Activated CD8-positive, alpha-beta memory T cell treated with anti-CD3 and anti-CD28 coated beads, Interleukin-2, amount 50 U/mL, for 1 hour (primary cell): ENCODE results near the gene CACNA1C.

Experiments used
- DNase-seq: peaks from one replicate; pipeline ENCODE4 v3.0.0-alpha.2; 2020; ENCODE audit errors: extremely low read depth

CACNA1C gene

DNA sequence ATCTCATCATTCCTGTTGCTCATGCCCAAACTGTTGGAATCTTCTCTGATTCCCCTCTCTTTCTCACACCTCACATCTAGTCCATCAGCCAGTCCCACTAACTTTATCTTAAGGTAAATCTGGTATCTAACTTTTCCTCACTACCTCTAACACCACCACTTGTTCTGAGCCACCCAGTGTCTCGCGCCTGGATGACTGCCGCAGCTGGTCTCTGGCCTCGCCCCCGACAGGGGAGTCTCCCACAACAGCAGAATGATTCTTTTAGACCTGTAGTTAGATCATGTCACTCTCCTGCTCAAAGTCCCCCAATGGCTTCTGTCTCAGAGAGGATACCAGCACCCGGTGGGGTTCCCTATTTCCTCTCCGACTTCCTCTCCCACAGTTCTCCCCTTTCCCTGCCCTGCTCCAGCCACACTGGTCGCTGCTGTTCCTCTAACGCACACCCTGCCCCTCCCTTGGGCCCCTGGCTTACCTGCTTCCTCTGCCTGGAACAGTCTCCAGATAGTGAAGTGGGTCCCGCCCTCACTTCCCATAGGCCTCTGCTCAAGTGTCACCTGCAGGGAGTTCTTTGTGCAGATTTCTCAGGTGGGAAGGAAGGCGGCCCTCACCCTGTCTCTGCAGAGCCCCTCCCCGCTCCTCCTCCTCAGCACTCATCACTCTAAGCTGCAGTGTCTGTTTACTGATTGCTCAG is 403.5 kb downstream of the CACNA1C start:
- DNase-seq = no peak

DNA sequence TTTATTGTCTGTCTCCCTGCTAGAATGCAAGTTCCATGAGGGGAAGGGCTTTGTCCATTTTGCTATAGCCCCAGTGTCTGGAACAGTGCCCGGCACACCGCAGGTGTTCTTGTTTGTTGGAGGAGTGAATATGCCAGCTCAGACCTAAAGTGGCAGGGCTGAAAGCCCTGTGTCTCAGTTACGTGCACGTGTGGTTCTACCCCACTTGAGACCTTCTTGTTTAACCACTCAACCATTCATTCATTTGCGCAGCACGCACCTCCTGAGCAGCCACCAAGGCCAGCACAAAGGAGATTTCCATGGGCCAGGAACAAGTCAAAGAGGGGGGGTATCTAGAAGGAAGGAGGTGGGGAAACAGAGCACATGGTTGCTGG is 404.0 kb downstream of the CACNA1C start:
- DNase-seq = no peak

DNA sequence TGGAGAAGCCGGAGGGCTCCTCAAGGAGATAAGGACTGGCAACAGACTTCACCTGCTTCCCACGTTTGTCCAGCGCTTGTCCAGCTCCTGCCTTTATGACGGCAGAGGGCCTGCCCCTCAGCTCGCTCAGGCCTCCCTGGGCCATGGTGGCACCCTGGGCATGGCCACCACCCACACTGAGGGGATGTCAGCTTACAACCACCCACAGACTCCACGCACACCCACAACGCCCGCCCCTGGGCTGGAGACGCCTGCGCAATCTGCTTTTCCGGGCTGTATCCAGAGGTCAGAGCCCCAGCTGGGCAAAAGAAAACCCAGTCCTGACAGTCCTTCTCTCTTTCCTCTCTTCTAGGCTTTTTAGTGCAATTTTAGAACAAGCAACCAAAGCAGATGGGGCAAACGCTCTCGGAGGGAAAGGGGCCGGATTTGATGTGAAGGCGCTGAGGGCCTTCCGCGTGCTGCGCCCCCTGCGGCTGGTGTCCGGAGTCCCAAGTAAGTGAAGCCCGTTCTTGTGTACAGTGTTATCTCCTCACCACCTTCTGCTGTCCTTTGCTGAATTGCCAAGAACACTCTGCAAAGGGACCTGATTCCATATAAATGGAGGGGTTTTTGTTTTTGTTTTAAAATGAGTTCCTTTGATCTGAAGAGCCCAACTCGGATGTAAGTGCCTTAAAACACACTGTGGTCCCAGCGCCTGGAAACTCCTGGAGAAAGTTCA is 404.6 kb downstream of the CACNA1C start:
- no peak for DNase-seq

DNA sequence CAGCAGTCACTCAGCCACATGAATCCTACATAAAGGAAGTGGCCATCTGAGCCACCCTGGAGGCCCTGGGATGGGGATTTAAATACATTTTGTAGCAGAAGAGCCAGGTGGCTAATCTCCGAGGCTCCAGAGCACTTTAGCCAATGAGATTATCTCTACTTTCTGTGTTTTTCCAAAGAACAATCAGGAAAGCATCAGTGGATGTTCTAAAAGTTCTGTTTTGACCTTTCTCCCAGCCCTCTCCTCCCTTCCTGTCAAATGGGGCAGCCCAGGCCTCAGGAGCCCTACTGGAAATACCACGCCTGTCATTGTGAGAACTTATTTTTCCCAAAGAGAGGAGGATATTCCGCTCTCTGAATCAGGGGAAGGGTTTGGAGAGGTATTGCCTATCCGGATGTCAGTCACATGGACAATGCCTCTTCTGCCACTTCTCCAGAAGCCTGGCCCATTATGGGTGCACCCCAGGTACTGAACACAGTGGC is 405.2 kb downstream of the CACNA1C start:
- DNase-seq = no peak

DNA sequence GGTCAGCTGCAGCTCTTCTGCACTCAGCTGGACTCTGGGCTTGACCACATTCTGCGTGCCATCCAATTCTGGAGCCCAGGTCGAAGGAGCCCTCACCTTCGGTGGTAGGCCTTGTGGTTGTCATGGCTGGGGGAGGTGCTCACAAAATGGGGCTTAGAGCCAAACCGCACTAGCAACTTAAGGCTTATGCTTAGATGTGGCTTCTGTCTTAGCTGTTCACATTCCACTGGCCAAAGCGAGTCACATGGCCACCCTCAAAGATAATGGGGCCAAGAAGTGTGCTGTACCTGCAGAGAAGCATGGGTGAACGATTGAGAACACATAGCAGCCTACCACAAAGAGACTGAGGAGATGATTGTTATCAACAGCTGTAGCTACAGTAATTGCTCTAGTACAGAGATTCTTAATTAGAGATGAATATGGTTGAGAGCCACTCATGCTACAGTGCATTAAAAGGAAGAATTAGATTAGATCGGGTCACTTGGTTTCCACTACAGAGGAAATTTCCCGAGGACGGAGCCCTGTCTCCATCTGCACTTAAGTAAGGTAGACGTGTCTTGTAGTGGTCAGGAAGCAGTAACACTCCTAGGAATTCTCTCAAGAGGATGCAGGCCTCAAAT is 407.4 kb downstream of the CACNA1C start:
- no peak for DNase-seq

DNA sequence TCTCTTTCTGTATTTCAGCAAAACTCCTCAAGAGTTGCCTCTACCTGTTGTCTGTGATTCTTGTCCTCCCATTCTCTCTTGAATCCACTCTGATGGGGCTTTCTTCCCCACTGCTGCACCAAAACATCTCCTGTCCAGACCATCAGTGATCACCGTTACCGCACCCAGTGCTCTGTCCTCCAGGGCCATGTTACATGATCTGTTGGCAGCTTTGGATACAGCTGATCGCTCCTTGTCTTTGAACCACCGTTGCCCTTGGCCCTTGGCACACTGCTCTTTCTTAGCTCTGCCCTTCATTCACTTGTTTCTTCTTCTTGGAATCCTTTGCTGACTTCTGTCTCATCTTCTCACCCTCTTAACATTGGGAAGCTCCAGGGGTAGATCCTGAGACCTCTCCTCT is 408.3 kb downstream of the CACNA1C start:
- no peak for DNase-seq

DNA sequence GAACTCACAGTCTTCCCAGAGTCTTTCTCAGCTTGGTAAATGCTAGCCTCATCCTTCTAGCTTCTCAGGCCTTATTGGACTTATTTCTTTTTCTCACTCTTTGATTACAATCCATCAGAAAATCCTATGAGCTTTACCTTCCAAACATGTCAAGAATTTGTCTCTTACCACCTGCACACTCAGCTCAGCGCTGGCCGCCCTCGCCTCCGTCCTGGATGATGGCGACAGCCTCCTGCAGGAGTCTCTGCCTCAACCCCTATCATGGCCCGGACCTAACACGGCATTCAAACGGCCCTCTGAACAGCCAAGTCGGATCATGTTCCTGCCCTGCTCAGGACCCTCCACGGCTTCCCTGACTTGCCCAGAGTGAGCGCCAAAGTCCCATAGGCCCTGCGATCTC is 408.9 kb downstream of the CACNA1C start:
- no peak for DNase-seq

DNA sequence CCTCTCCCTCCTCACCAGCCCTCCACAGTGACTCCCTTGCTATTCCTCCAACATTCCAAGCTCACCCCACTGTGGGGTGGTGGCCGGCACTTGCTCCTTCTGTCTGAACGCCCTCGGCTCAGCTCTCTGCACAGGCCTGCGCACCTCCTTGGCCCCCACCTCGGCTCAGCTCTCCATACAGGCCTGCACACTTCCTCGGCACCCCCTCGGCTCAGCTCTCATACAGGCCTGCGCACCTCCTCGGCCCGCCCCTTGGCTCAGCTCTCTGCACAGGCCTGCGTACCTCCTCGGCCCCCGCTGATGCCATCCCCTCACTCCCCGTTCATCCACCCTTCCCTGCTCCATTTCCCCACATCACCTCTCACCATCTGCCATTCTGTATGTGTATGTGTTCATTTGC is 409.3 kb downstream of the CACNA1C start:
- DNase-seq = no peak

DNA sequence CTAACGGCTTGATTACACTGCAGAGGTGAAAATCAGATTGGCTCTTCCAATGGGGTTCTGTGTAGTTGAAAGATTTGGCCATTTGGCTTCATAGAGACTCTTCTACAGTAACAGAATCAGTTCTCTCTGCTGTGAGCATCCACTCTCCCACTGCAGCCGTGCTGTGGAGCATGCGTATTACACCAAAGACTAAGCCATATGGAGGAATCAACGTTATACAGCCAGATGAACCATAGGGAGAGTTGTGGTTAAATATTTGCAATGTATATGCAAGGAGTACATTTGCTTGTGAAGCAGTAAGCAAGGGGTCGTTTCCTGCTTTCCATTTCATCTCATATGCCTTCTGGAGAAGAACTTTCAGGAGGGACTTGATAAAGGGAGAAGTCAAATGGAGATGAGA is 410.9 kb downstream of the CACNA1C start:
- no peak for DNase-seq

DNA sequence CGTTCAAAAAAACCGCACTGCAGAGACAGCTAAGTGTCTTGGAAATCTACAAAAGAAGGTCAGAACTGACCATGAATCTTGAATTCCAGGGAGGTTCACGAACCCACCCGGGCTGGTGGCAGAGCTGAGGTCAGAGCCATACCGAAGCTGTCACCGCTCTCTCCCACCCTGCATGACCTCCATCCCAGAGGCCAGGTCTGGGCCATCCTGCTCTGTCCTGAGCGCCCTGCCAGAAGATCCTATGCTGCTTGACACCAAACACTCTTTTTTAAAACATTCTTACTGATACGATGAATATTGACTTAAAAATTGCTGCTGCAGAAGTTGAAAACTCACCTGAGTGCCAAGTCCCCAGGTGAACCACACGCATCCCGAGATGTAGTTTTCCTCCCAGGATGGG is 412.9 kb downstream of the CACNA1C start:
- no peak for DNase-seq

DNA sequence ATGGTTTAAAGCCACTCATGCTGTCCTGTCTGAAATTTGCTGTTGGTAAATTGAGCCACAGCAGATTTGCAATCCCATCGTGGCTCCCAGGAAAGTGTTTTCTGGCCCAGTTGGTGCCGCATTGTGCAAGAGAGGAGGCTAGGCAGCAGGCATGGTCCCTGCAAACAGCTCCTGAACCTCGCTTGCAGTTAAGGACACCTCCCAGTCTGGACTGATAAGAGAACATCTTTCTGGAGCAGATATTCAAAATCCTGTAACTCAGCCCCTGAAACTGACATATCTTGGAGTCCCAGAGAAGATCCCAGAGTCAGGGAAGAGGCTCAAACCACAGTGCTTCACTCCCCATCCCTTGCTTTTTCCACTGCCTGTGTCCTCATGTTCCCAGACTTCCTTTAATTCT is 413.4 kb downstream of the CACNA1C start:
- DNase-seq = no peak

DNA sequence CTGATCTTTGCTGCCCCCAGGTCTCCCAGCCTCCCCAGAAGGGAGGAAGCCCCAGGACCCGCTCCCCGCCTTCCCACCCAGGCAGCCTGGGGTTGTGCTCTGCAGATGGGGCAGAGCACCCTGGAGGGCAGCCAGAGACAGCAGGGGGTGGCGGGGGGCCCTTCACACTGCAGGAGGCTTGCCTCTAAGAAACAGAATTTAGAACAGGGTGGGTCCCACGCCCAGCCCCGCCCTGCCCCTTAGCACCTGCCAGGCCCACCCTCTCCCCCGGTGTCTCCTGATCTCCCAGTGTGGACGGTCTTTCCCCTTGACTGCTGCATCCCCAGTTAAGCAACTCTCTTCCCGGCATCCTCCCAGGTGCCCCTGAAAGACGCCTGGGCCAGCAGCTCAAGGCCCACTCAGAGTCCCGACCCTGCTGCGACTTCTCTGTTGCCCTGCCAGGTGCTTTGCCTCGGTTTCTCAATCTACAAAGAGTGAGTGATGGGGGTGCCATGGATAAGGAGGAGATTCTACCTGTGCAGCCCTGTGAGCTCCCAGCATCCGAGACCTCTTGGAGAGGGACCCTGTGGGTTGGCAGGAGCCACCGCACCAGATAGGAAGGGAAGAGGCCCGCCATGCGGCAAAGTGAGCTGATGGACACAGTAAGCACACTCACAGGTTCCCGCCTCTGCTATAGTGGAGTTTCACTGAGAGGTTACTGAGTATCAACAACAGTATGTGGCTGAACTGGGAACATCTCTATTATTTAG is 414.8 kb downstream of the CACNA1C start:
- no peak for DNase-seq

DNA sequence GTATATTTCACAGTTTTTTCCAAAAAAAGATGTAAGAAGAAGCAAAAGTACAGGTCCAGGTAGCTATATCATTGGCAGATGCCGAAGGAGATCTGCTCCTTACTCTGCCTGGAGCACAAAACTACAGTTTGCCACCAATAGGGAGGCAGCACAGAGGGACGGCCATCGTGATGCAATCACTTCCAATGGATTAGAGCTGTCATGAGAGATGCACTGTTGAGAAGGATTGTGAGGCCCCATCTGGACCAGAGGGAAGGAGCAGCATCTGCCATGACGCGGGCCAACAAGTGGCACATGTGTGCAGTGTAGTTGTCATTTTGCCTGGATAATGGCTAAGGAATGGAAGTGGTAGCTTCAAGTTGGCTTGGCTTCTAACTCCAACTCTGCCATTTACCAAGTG is 423.2 kb downstream of the CACNA1C start:
- no peak for DNase-seq

DNA sequence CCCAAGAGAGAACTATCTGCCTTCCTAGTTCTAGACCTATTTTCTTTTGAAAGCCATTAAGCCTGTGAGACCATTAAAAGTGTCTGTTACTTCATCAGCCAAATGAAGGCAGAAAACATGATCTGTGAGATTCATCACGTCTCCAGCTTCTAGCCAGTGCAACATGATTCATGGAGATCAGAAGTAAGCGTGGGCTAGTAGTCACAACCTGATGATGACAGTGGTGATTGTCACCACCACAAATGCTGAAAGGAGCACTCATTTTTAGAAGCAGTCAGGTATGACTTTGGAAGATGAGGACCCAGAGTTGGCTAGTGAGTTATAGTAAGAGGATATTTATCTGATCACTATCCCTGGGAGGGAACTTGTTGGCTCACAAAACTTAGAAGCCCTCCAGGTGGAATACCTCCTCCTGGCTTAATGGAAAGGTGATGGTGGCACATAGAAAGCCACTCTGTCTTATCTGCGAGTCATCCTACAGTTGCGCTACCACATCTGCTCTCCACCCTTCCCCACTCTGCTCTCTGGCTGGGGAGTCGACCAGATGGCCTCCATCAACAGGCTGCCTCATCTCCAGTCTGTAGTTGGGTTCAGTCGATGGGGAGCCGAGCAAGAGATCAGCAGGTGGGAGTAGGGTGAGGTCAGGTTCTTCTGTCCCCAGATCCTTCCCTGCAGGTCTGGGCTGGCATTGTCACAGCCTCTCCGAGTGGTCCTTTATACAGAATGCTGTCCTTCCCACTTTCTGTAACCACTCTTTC is 424.4 kb downstream of the CACNA1C start:
- DNase-seq = no peak

DNA sequence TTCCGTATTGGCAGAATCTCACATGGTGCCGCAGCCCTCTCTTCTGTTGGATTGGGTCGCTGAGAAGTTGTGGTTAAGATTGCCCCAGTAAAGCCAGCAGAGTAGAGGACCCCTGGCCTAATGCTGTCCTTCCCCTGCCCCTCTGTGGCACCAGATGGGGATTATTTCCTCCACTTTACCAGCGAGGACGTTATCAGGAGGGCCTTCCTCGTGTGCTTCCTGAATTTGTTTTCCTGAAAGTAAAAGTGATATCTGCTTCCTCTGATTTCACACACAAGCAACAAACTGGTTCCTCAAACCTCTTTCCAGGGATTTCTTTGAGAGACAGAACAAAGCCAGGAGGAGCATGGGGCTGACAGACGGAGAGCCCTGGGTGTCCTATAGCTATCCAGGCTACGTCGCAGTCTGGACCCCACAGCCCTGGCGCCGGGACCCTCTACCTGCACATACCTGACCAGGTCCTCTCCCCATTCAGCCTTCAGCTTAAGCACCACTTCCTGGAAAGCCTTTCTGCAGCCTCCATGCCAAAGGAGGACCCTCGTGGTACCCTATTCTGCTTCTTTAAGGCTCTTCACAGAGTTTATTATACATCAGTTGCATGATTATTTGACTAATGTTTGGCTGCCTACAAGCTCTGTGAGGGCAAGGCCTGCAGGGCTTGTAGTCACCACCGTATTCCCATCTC is 427.2 kb downstream of the CACNA1C start:
- no peak for DNase-seq

DNA sequence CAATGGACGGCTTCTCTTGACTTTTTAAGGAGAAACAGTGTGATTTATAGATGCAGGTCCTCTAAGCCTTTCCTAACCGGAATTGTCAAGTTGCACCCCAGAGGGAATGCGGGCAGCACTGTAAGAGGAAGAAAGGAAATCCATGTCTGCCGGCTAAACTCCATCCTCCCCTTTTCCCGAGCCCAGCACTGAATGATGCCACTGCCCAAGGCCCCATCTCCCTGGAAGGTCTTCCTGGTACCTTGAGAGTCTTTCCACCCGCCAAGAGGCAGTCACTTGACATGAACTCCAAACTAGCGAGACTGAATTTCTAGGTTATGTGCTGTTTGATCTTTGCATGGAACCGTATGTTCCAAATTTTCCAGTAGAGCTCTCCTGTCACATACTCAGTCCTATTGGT is 428.6 kb downstream of the CACNA1C start:
- DNase-seq = no peak

DNA sequence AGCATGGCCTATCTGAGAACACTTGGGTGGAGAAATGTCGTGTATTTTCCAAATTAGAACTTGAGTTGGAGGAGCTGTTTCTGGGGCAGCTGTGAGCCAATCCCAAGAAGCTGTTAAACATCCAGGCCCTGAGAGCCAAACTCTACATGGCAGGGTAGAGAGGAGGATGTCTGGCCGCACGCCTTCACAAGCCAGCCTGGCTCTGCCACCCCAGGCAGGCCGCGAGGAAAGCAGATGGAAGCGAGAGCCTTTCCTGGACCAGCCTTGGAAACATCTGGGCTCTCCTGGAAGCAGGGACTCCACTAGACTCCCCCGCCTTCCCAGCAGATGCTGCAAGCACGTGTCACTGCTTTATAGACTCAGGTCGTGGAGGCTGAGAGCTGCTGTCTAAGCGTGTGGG is 429.2 kb downstream of the CACNA1C start:
- no peak for DNase-seq

DNA sequence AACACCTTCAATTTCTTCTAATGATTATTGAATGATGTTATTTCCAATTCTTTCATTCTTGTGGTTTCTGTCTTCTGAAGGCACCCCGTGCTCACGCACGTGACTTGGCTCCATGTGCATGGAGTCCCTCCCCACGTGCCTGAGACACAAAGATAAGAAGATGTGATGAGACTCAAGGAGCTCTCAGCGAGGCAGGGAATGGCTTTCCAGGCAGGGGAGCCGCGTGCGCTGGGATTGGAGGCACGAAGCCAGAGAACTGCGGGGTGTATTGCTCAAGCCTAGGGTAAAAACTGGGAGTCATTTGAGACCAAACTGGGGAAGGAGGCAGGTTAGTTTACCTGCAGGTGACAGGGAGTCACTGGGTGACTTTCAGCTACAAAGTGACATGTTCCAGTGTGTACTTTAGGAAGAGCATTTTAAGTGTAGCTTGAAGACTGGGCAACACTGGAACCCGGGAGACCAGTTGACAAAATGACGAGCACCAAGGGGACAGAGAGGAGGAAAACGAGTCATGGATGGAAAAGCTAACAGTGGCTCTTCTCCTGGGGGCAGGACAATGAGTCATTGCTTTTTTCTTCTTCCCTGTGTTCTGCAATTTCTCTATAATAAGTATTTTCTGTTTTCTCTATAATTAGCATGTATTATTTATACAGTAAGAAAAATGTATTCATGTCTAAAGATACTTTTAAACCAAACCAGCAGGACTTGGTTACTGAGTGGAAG is 430.3 kb downstream of the CACNA1C start:
- DNase-seq = no peak

DNA sequence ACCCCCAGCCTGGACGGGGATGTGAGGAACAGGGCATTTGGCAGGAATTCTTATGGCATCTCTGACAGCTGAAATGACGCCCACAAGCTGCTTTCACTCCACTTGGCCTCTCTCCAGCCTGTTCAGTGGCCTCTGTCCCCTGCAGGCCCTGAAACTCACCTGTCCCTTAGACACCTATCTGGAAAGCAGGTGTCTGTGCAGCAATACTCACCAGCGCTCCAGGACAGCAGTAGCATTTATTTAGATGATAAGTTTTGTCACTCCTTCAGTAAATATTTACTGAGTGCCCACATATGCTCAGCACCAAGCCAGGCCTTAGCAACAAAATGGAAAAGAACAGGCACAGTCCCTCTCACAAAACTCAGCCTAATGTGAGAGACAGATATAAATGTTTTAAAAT is 430.9 kb downstream of the CACNA1C start:
- DNase-seq = no peak

DNA sequence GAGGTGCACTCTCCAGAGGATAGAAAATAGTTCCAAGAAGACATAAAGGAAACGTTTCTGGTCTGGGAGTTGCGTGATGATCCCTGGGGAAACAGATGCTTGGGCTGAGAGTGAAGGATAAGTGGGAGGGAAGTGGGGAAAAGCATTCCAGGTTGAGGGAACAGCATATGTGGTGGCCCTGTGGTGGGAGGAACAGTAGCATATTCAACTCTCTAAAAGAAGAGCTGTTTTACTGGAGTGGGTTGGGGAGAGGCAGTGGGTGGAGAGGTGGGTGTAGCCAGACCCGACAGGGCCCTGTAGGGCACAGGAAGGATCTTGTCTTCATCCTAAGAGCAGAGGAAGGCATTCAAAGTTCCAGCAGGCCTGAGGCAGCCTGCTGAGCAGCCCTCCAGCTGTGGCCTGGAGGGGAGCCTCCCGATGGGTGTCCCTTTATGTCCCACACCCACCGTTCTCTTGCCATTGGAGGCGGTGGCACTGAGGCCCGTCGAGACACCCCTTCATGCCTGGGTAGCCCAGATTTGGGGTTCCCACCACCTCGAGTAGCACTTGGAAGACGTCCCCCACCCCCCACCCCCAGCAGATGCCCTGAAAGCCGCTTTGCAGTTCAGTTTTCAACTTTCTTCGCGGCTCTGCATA is 431.5 kb downstream of the CACNA1C start:
- no peak for DNase-seq
